CD4-positive, alpha-beta memory T cell (primary cell): Measurements from ENCODE around the gene EYA2. TPM values are rescaled to one million over a fixed set of nuclear protein-coding genes. Genes with fewer than 3 reads are reported as not detected.

Experiments used
- CTCF ChIA-PET: fragments of 350-600 bp; sonication (Branson Sonifier 250); formaldehyde crosslinking; loops from one replicate; lab custom pipeline; 2021; ENCODE audit warnings: inconsistent platforms; ENCODE audit not compliant: partially characterized antibody; lab: Charles Lee
- POLR2A ChIA-PET: fragments of 350-600 bp; sonication (Branson Sonifier 250); formaldehyde crosslinking; loops from one replicate; lab custom pipeline; 2021; ENCODE audit not compliant: partially characterized antibody; lab: Charles Lee
- DNase-seq, 5 donors: peaks; one replicate each; pipeline versions ENCODE4 v3.0.0 to v3.0.0-alpha.2; 2020 to 2022; ENCODE audit warnings: mixed read lengths in 1 of 5
- H3K27ac ChIP-seq: one replicate; pipeline ENCODE4 v1.7.0; 2013; ENCODE audit warnings: low read depth, low read length
- H3K27me3 ChIP-seq: 2 replicates; pipeline ENCODE4 v1.7.0; 2013; ENCODE audit warnings: mild to moderate bottlenecking, low read length, moderate library complexity; ENCODE audit not compliant: insufficient read depth
- H3K36me3 ChIP-seq: 2 replicates; pipeline ENCODE4 v1.7.0; 2013; ENCODE audit warnings: mild to moderate bottlenecking, low read length, moderate library complexity; ENCODE audit not compliant: insufficient read depth
- H3K4me1 ChIP-seq: 2 replicates; pipeline ENCODE4 v1.7.0; 2013; ENCODE audit warnings: mild to moderate bottlenecking, low read length, moderate library complexity; ENCODE audit not compliant: insufficient read depth
- H3K4me3 ChIP-seq, 2 donors: one replicate each; pipeline ENCODE4 v1.7.0; 2013; ENCODE audit warnings: low read length in 2 of 2, mild to moderate bottlenecking in 1 of 2
- H3K9me3 ChIP-seq, 2 donors: one replicate each; pipeline ENCODE4 v1.7.0; 2013; ENCODE audit warnings: low read length in 2 of 2, control low read depth in 1 of 2; ENCODE audit not compliant: control insufficient read depth in 1 of 2
- H3K27ac Mint-ChIP-seq, 7 donors: one replicate each; pipeline ENCODE4 v1.8.0; 2020 to 2021; ENCODE audit warnings: mixed read lengths in 7 of 7, mild to moderate bottlenecking in 6 of 7, inconsistent platforms in 3 of 7, moderate library complexity in 3 of 7
- H3K27me3 Mint-ChIP-seq, 2 donors: one replicate each; pipeline ENCODE4 v1.8.0; 2020 to 2021; ENCODE audit warnings: mixed read lengths in 2 of 2
- H3K36me3 Mint-ChIP-seq, 2 donors: one replicate each; pipeline ENCODE4 v1.8.0; 2020 to 2021; ENCODE audit warnings: mixed read lengths in 2 of 2, inconsistent platforms in 1 of 2, mild to moderate bottlenecking in 1 of 2
- H3K4me1 Mint-ChIP-seq, 4 donors: one replicate each; pipeline ENCODE4 v1.8.0; 2020 to 2021; ENCODE audit warnings: mixed read lengths in 4 of 4, mild to moderate bottlenecking in 1 of 4
- H3K4me3 Mint-ChIP-seq, 8 donors: one replicate each; pipeline ENCODE4 v1.8.0; 2020 to 2021; ENCODE audit warnings: mixed read lengths in 8 of 8, mild to moderate bottlenecking in 7 of 8, moderate library complexity in 6 of 8, inconsistent platforms in 3 of 8
- H3K9me3 Mint-ChIP-seq, 8 donors: one replicate each; pipeline ENCODE4 v1.8.0; 2020 to 2021; ENCODE audit warnings: mixed read lengths in 8 of 8, mild to moderate bottlenecking in 5 of 8, inconsistent platforms in 3 of 8, moderate library complexity in 1 of 8
- intact Hi-C: fragments of 100-400 bp; cut with micrococcal nuclease; formaldehyde crosslinking; loops from one replicate; pipeline ENCODE4 v1.15.1; 2023
- polyA plus RNA-seq, 2 donors: library from polyadenylated mRNA; unstranded; fragments of 300-500 nt; fragmentation: Illumina TruSeq; gene quantifications; one replicate each; pipeline ENCODE4 v1.2.3, GENCODE V29; 2021
- total RNA-seq, 2 experiments: library from RNA; stranded (reverse); gene quantifications; one replicate each; pipeline ENCODE4 v1.2.3, GENCODE V29; 2021

EYA2 gene
- total and polyA plus RNA-seq, 4 experiments from 2014 or later = not detected

DNA sequence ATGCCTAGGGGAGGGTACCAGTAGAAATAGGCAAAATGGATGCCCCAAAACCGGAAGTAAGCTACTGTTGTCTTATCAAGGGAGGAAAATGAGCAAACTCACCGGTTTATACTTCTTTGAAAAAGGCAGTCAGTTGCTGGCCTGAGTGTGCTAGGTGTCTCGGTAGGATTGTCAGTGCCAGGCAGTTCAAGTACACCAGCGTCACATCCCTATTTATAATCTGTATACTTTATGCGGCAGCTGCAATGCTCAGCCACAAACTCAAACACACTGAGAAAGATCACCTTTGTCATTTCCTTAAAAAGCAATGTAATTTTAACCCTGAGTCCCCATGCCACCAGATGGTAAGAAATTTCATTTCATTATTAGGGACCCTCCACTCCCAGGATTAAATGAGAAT lies 196.2 kb downstream of the EYA2 start:
- no peaks in the 10 kb centered on the region for H3K27me3 ChIP-seq
- H3K4me3 ChIP-seq = no peak overlapping the region
- Mint-ChIP-seq H3K4me3 (no peak overlapping the region), H3K27me3 (peaks cover 6 to 12% of the 10 kb centered on the region in 2 donors), H3K9me3 (peaks cover 0 to 13% (median 6%) of the 10 kb centered on the region in 8 donors), H3K27ac (no peak overlapping the region), H3K4me1 (no peaks in the 10 kb centered on the region), H3K36me3 (peaks cover 0 to 1% of the 10 kb centered on the region in 2 donors)
- intact Hi-C loops = no loop called here
- no peaks in the 10 kb centered on the region for H3K4me1 ChIP-seq
- no peak overlapping the region for H3K27ac ChIP-seq
- DNase-seq = no peak
- ChIA-PET CTCF (no interaction called here), POLR2A (no interaction called here)
- H3K36me3 ChIP-seq = no peaks in the 10 kb centered on the region
- H3K9me3 ChIP-seq = no peaks in the 10 kb centered on the region

DNA sequence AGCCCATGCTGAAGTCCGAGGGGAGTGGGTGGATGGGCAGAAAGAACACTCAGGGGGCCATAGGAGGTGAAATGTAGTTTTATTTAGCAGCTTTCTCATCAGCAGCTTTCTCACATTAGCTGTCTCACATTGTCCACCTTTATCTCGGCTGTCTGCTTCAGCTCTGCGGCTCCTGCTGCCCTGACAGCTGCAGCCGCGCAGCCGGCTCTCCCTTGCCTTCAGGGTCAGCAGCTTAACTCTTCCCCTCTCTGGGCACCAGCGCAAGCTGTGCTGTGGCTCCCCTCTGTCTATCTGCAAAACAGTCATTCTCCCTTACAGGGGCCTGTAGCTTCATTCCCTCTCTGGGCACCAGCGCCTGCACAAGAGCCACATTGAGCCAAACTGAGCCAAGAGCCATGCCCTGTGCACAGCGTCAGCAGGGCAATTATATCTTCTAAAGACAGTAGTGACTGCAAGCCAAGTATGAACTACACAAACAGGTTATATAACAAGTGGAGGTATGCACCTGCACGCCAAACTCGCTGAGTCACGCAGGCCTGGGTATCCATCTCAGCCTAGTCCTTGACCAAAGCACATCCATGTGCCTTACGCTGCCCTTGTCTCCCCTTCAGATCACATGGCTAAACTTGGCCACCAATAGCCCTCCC lies 198.8 kb downstream of the EYA2 start:
- intact Hi-C loops = no loop called here
- POLR2A ChIA-PET = no interaction called here
- no peak overlapping the region for H3K27ac Mint-ChIP-seq
- CTCF ChIA-PET = no interaction called here
- peaks cover 0 to 1% of the 10 kb centered on the region in 2 donors for H3K36me3 Mint-ChIP-seq
- no peaks in the 10 kb centered on the region for H3K4me1 Mint-ChIP-seq
- no peaks in the 10 kb centered on the region for H3K36me3 ChIP-seq
- H3K4me1 ChIP-seq = no peaks in the 10 kb centered on the region
- no peak overlapping the region for H3K27ac ChIP-seq
- H3K27me3 ChIP-seq = no peaks in the 10 kb centered on the region
- DNase-seq = no peak
- no peak overlapping the region for H3K4me3 Mint-ChIP-seq
- no peaks in the 10 kb centered on the region for H3K9me3 ChIP-seq
- H3K9me3 Mint-ChIP-seq = peaks cover 0 to 21% (median 9%) of the 10 kb centered on the region in 8 donors
- no peak overlapping the region for H3K4me3 ChIP-seq
- H3K27me3 Mint-ChIP-seq = peaks cover 5 to 19% of the 10 kb centered on the region in 2 donors

GRCh38 chr20:47095690-47096089 lies 201.0 kb downstream of the EYA2 start:
- H3K4me1 ChIP-seq = no peaks in the 10 kb centered on the region
- Mint-ChIP-seq H3K27ac (no peak overlapping the region), H3K9me3 (peaks cover 0 to 21% (median 12%) of the 10 kb centered on the region in 8 donors), H3K4me3 (no peak overlapping the region), H3K4me1 (no peaks in the 10 kb centered on the region), H3K36me3 (peaks cover 0 to 1% of the 10 kb centered on the region in 2 donors), H3K27me3 (peaks cover 4 to 31% of the 10 kb centered on the region in 2 donors)
- intact Hi-C loops = no loop called here
- H3K36me3 ChIP-seq = no peaks in the 10 kb centered on the region
- ChIA-PET CTCF (no interaction called here), POLR2A (no interaction called here)
- H3K9me3 ChIP-seq = no peaks in the 10 kb centered on the region
- H3K4me3 ChIP-seq = no peak overlapping the region
- H3K27ac ChIP-seq = no peak overlapping the region
- DNase-seq = no peak
- no peaks in the 10 kb centered on the region for H3K27me3 ChIP-seq

- Histone ChIP-seq H3K9me3 (no peaks in the 10 kb centered on the region), H3K4me3 (no peak overlapping the region), H3K36me3 (no peaks in the 10 kb centered on the region), H3K27ac (no peak overlapping the region), H3K27me3 (no peaks in the 10 kb centered on the region), H3K4me1 (no peaks in the 10 kb centered on the region)
- intact Hi-C loops = no loop called here
- Mint-ChIP-seq H3K36me3 (peaks cover 0 to 1% of the 10 kb centered on the region in 2 donors), H3K4me1 (no peaks in the 10 kb centered on the region), H3K27me3 (peaks cover 4 to 25% of the 10 kb centered on the region in 2 donors), H3K27ac (no peak overlapping the region), H3K4me3 (no peak overlapping the region), H3K9me3 (peaks cover 0 to 35% (median 12%) of the 10 kb centered on the region in 8 donors)
- POLR2A ChIA-PET = no interaction called here
- CTCF ChIA-PET = no interaction called here
- no peak for DNase-seq
These were observed 203.3 kb downstream of the EYA2 start for GRCh38 chr20:47097691-47098622.

- H3K4me3 ChIP-seq = no peak overlapping the region
- no peak for DNase-seq
- Mint-ChIP-seq H3K4me3 (no peak overlapping the region), H3K36me3 (peaks cover 0 to 2% of the 10 kb centered on the region in 2 donors), H3K27me3 (peaks cover 4 to 22% of the 10 kb centered on the region in 2 donors), H3K27ac (no peak overlapping the region), H3K9me3 (peaks cover 4 to 47% (median 18%) of the 10 kb centered on the region in 8 donors), H3K4me1 (no peaks in the 10 kb centered on the region)
- no peaks in the 10 kb centered on the region for H3K9me3 ChIP-seq
- H3K36me3 ChIP-seq = no peaks in the 10 kb centered on the region
- no peaks in the 10 kb centered on the region for H3K27me3 ChIP-seq
- intact Hi-C loops = no loop called here
- ChIA-PET CTCF (interaction anchor here (0.6 kb wide), 1 partner anchor 9 kb away, joined by 3 read pairs; no protein-coding TSS in a partner anchor), POLR2A (no interaction called here)
- H3K4me1 ChIP-seq = no peaks in the 10 kb centered on the region
- no peak overlapping the region for H3K27ac ChIP-seq
These were observed 204.4 kb downstream of the EYA2 start for GRCh38 chr20:47099093-47099492.

DNA sequence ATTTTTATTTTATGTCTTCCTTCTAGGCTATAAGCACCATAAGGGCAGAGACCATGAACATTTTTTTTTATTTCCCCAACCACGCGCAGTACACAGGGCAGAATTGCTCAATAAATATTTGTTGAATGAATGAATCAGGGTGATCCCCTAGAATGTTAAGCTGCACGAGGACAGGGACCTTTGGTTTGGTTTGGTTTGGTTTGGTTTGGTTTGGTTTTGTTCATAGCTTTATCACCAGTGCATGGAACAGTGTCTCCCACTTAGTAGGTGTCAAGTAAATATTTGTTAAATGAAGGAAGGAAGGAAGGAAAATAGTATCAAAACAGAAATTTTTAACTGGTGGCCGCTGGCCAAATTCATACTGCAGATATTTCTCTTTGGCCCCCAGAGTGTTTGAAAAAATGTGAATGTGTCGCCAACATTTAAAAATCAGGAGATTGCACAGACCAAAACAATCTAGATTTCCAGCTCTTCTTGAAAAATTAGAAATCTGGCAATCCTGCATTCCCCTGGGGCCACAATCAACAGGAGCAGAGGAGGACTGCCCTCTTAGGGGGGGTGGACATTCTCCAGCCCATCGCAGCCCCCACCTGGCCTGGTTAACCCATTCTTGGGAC lies 205.3 kb downstream of the EYA2 start:
- POLR2A ChIA-PET = no interaction called here
- CTCF ChIA-PET = interaction anchor here (0.6 kb wide), 1 partner anchor 10 kb away, joined by 3 read pairs; no protein-coding TSS in a partner anchor

DNA sequence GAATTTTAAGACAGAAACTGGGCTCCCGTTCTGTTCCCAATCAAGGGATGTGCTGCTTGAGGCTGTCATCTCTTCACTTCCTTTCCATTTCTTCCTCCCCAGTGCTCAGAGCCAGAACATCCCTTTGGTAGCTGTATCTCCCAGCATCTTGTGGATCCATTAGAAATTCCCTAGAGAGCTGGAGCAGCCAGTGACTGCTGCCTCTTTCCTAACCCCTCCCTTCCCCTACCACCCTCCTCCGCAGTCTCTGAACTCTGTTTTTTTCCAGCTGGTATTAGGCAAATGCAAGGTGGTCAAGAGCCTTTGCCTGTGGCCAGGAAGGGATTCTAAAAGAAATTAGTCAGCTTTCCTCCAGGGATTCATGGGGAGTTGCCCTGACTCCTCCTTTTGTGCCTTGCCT lies 208.0 kb downstream of the EYA2 start:
- Mint-ChIP-seq H3K27ac (no peak overlapping the region), H3K36me3 (peaks cover 0 to 1% of the 10 kb centered on the region in 2 donors), H3K4me1 (no peaks in the 10 kb centered on the region), H3K4me3 (no peak overlapping the region), H3K27me3 (peaks cover 10 to 18% of the 10 kb centered on the region in 2 donors), H3K9me3 (peaks cover 2 to 45% (median 5%) of the 10 kb centered on the region in 8 donors)
- Histone ChIP-seq H3K36me3 (no peaks in the 10 kb centered on the region), H3K27me3 (no peaks in the 10 kb centered on the region), H3K9me3 (no peaks in the 10 kb centered on the region), H3K4me1 (no peaks in the 10 kb centered on the region), H3K4me3 (no peak overlapping the region), H3K27ac (no peak overlapping the region)
- intact Hi-C loops = no loop called here
- POLR2A ChIA-PET = no interaction called here
- DNase-seq = no peak
- CTCF ChIA-PET = no interaction called here

More for the DNA sequence above, 205.3 kb downstream of the EYA2 start:
- Mint-ChIP-seq H3K27me3 (peaks cover 7 to 22% of the 10 kb centered on the region in 2 donors), H3K27ac (no peak overlapping the region), H3K4me1 (no peaks in the 10 kb centered on the region), H3K9me3 (peaks cover 4 to 52% (median 16%) of the 10 kb centered on the region in 8 donors), H3K36me3 (peaks cover 0 to 2% of the 10 kb centered on the region in 2 donors), H3K4me3 (no peak overlapping the region)
- H3K9me3 ChIP-seq = no peaks in the 10 kb centered on the region
- intact Hi-C loops = no loop called here
- no peaks in the 10 kb centered on the region for H3K27me3 ChIP-seq
- DNase-seq = no peak
- H3K27ac ChIP-seq = no peak overlapping the region
- no peaks in the 10 kb centered on the region for H3K4me1 ChIP-seq
- H3K4me3 ChIP-seq = no peak overlapping the region
- no peaks in the 10 kb centered on the region for H3K36me3 ChIP-seq
